ENCODE data around the gene GABRR2.
A peak's percentile ranks its signal among the peaks of the same experiment; 100 is the strongest.

The GABRR2 gene

GRCh38 chr6:89315249-89315885, at the start of gene GABRR2:
Gene GABRR2 (minus strand): TSS chr6:89315299. CDS start chr6:89315165, 134 bp downstream.
- DNase-seq (ENCODE audit: low read depth): no peak

- DNase-seq (ENCODE audit: low read depth): no peak
Measured at GRCh38 chr6:89364586-89364985, 49.5 kb upstream of the GABRR2 start.

GRCh38 chr6:89361171-89361570, 46.1 kb upstream of the GABRR2 start:
- DNase-seq (ENCODE audit: low read depth): no peak

- DNase-seq (ENCODE audit: low read depth): no peak
Measured at GRCh38 chr6:89360415-89360999, 45.4 kb upstream of the GABRR2 start.

GRCh38 chr6:89359561-89359960, 44.5 kb upstream of the GABRR2 start:
- no peak for DNase-seq (ENCODE audit: low read depth)

GRCh38 chr6:89357390-89357789, 42.3 kb upstream of the GABRR2 start:
- no peak for DNase-seq (ENCODE audit: low read depth)

- no peak for DNase-seq (ENCODE audit: low read depth)
Measured at GRCh38 chr6:89356642-89357170, 41.6 kb upstream of the GABRR2 start.

- DNase-seq (ENCODE audit: low read depth): no peak
Measured at GRCh38 chr6:89355511-89356194, 40.6 kb upstream of the GABRR2 start.

- DNase-seq (ENCODE audit: low read depth): no peak
Measured at GRCh38 chr6:89353702-89354392, 38.7 kb upstream of the GABRR2 start.

GRCh38 chr6:89353118-89353556, 38.0 kb upstream of the GABRR2 start:
- DNase-seq (ENCODE audit: low read depth): no peak

- peak; percentile 39 for DNase-seq (ENCODE audit: low read depth)
Measured at GRCh38 chr6:89352278-89353117, 37.4 kb upstream of the GABRR2 start, which contains the start of gene UBE2J1. Gene UBE2J1 (minus strand): TSS chr6:89352722. CDS start chr6:89352569, 153 bp downstream.

- no peak for DNase-seq (ENCODE audit: low read depth)
Measured at GRCh38 chr6:89351671-89352277, 36.7 kb upstream of the GABRR2 start.

GRCh38 chr6:89350281-89350966, 35.3 kb upstream of the GABRR2 start:
- DNase-seq (ENCODE audit: low read depth): no peak

GRCh38 chr6:89348372-89348771, 33.3 kb upstream of the GABRR2 start:
- no peak for DNase-seq (ENCODE audit: low read depth)

GRCh38 chr6:89347825-89348224, 32.7 kb upstream of the GABRR2 start:
- DNase-seq (ENCODE audit: low read depth): no peak

GRCh38 chr6:89346433-89346832, 31.3 kb upstream of the GABRR2 start:
- DNase-seq (ENCODE audit: low read depth): no peak

GRCh38 chr6:89339565-89339964, 24.5 kb upstream of the GABRR2 start:
- no peak for DNase-seq (ENCODE audit: low read depth)

GRCh38 chr6:89335164-89335563, 20.1 kb upstream of the GABRR2 start:
- no peak for DNase-seq (ENCODE audit: low read depth)

GRCh38 chr6:89330910-89331309, 15.8 kb upstream of the GABRR2 start:
- no peak for DNase-seq (ENCODE audit: low read depth)

GRCh38 chr6:89328976-89329375, 13.9 kb upstream of the GABRR2 start:
- no peak for DNase-seq (ENCODE audit: low read depth)
